ENCODE data around the gene MED12L.

MED12L gene

DNA sequence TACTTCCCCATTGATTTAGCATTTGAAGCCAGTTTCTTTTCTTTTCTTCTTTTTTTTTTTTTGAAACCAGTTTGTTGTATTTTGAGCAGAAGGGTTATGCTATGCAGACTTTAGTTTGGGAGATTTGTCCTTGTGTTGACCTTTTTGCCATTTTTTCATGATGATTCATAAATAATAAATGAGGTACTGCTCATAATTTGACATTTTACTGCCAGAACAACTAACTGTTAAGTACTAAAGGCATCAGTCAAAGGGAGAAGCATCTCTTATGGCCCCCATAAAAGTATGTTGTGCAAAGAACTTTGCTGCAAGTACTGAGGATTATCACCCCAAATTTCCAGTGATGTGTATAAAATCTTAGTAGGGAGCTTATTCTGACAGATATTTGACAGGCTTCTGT, 232.8 kb downstream of the MED12L start:
- Histone ChIP-seq H3F3A (ENCODE audit: insufficient read depth, low read length) (no peaks in the 10 kb centered on the region), H3K4me1 (ENCODE audit: insufficient read depth, low read length, severe bottlenecking) (no peaks in the 10 kb centered on the region), H3K79me2 (ENCODE audit: insufficient read depth, low read length) (no peaks in the 10 kb centered on the region), H3K9me2 (ENCODE audit: low read depth, low read length) (no peaks in the 10 kb centered on the region), H3K4me3 (ENCODE audit: low read depth, low read length, poor library complexity, severe bottlenecking) (no peak overlapping the region), H3K36me3 (ENCODE audit: insufficient read depth, low read length) (no peaks in the 10 kb centered on the region), H3K9me3 (ENCODE audit: low read length) (no peaks in the 10 kb centered on the region), H3K4me2 (ENCODE audit: low read length) (no peak overlapping the region), H4K20me1 (ENCODE audit: insufficient read depth, low read length) (no peaks in the 10 kb centered on the region), H2AFZ (ENCODE audit: low read length) (no peak overlapping the region), H3K9ac (ENCODE audit: low read length) (no peak overlapping the region), H3K27ac (ENCODE audit: low read depth, low read length, poor library complexity, severe bottlenecking) (no peak overlapping the region), H3K27me3 (ENCODE audit: insufficient read depth, low read length) (no peaks in the 10 kb centered on the region)
- TF ChIP-seq EZH2 (IDR thresholded peaks at IDR 0.05; ENCODE audit: borderline replicate concordance, low read length) (no peak), CTCF (IDR thresholded peaks at IDR 0.05; ENCODE audit: low read length) (no peak)

DNA sequence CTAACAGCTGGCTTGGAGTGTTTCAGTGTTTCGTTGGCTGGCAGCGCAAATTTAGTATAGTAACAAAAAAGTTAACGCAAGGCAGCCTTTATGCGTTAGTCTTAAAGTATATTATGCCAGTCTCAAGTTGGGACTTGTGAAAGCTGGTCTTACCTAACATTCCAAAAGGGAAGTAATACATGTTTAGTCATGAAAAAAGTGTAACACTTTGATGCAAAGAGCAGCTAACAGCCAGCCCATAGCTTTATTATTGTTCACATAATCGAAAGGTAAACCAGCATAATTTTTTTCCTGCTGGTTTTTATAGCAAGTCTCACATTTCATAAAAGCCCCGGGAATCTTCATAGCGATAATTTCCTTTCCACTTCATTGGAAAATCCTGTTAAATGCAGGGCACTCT, 233.5 kb downstream of the MED12L start:
- Histone ChIP-seq H3K36me3 (ENCODE audit: insufficient read depth, low read length) (no peaks in the 10 kb centered on the region), H3F3A (ENCODE audit: insufficient read depth, low read length) (no peaks in the 10 kb centered on the region), H3K4me3 (ENCODE audit: low read depth, low read length, poor library complexity, severe bottlenecking) (no peak overlapping the region), H3K9me2 (ENCODE audit: low read depth, low read length) (no peaks in the 10 kb centered on the region), H3K79me2 (ENCODE audit: insufficient read depth, low read length) (no peaks in the 10 kb centered on the region), H3K4me2 (ENCODE audit: low read length) (no peak overlapping the region), H4K20me1 (ENCODE audit: insufficient read depth, low read length) (no peaks in the 10 kb centered on the region), H3K27ac (ENCODE audit: low read depth, low read length, poor library complexity, severe bottlenecking) (no peak overlapping the region), H2AFZ (ENCODE audit: low read length) (no peak overlapping the region), H3K9ac (ENCODE audit: low read length) (no peak overlapping the region), H3K27me3 (ENCODE audit: insufficient read depth, low read length) (no peaks in the 10 kb centered on the region), H3K4me1 (ENCODE audit: insufficient read depth, low read length, severe bottlenecking) (no peaks in the 10 kb centered on the region), H3K9me3 (ENCODE audit: low read length) (no peaks in the 10 kb centered on the region)
- TF ChIP-seq CTCF (IDR thresholded peaks at IDR 0.05; ENCODE audit: low read length): no peak
- TF ChIP-seq EZH2 (IDR thresholded peaks at IDR 0.05; ENCODE audit: borderline replicate concordance, low read length): no peak

GRCh38 chr3:151319628-151320027, 234.2 kb downstream of the MED12L start:
- Histone ChIP-seq H3K36me3 (ENCODE audit: insufficient read depth, low read length) (no peaks in the 10 kb centered on the region), H2AFZ (ENCODE audit: low read length) (no peak overlapping the region), H4K20me1 (ENCODE audit: insufficient read depth, low read length) (no peaks in the 10 kb centered on the region), H3K9ac (ENCODE audit: low read length) (no peak overlapping the region), H3K9me2 (ENCODE audit: low read depth, low read length) (no peaks in the 10 kb centered on the region), H3K4me3 (ENCODE audit: low read depth, low read length, poor library complexity, severe bottlenecking) (no peak overlapping the region), H3K27me3 (ENCODE audit: insufficient read depth, low read length) (no peaks in the 10 kb centered on the region), H3F3A (ENCODE audit: insufficient read depth, low read length) (no peaks in the 10 kb centered on the region), H3K9me3 (ENCODE audit: low read length) (no peaks in the 10 kb centered on the region), H3K4me2 (ENCODE audit: low read length) (no peak overlapping the region), H3K79me2 (ENCODE audit: insufficient read depth, low read length) (no peaks in the 10 kb centered on the region), H3K27ac (ENCODE audit: low read depth, low read length, poor library complexity, severe bottlenecking) (no peak overlapping the region), H3K4me1 (ENCODE audit: insufficient read depth, low read length, severe bottlenecking) (no peaks in the 10 kb centered on the region)
- no peak for TF ChIP-seq EZH2 (IDR thresholded peaks at IDR 0.05; ENCODE audit: borderline replicate concordance, low read length)
- no peak for TF ChIP-seq CTCF (IDR thresholded peaks at IDR 0.05; ENCODE audit: low read length)
